H9 (cell line): ENCODE data around the gene HIBCH. TPM values are rescaled to one million over a fixed set of nuclear protein-coding genes. Genes with fewer than 3 reads are reported as not detected.

Experiments used
- DNase-seq: peaks from one replicate; pipeline ENCODE4 v3.0.0-alpha.2; 2017
- H2AFZ ChIP-seq: one replicate; pipeline ENCODE4 v1.6.1; 2013; ENCODE audit warnings: mild to moderate bottlenecking, low read length, control low read depth, moderate library complexity
- H2AK5ac ChIP-seq: 2 replicates; pipeline ENCODE4 v1.6.1; 2013; ENCODE audit warnings: low read length, control low read depth, mixed read lengths; ENCODE audit not compliant: insufficient read length
- H2BK120ac ChIP-seq: one replicate; pipeline ENCODE4 v1.6.1; 2013; ENCODE audit warnings: low read depth, mild to moderate bottlenecking, low read length, control low read depth, inconsistent platforms; ENCODE audit not compliant: poor library complexity, severe bottlenecking
- H2BK12ac ChIP-seq: 2 replicates; pipeline ENCODE4 v1.6.1; 2013; ENCODE audit warnings: low read length, control low read depth, mixed read lengths, low read depth; ENCODE audit not compliant: insufficient read length
- H2BK15ac ChIP-seq: 2 replicates; pipeline ENCODE4 v1.6.1; 2013; ENCODE audit warnings: low read depth, low read length, control low read depth
- H2BK20ac ChIP-seq: one replicate; pipeline ENCODE4 v1.6.1; 2013; ENCODE audit warnings: low read depth, mild to moderate bottlenecking, low read length, control low read depth, inconsistent platforms; ENCODE audit not compliant: poor library complexity, severe bottlenecking
- H2BK5ac ChIP-seq: 2 replicates; pipeline ENCODE4 v1.6.1; 2013; ENCODE audit warnings: low read length, control low read depth, mixed read lengths; ENCODE audit not compliant: insufficient read length
- H3K14ac ChIP-seq: 2 replicates; pipeline ENCODE4 v1.6.1; 2013; ENCODE audit warnings: low read length, control low read depth; ENCODE audit not compliant: insufficient read depth
- H3K18ac ChIP-seq: 2 replicates; pipeline ENCODE4 v1.6.1; 2013; ENCODE audit warnings: low read depth, mild to moderate bottlenecking, mixed read lengths, low read length, control low read depth; ENCODE audit not compliant: insufficient read length
- H3K23ac ChIP-seq: 2 replicates; pipeline ENCODE4 v1.6.1; 2013; ENCODE audit warnings: low read length, control low read depth, mixed read lengths, low read depth; ENCODE audit not compliant: insufficient read length
- H3K23me2 ChIP-seq: 2 replicates; pipeline ENCODE4 v1.6.1; 2013; ENCODE audit warnings: low read depth, mild to moderate bottlenecking, mixed read lengths, low read length, control low read depth; ENCODE audit not compliant: insufficient read length, poor library complexity, severe bottlenecking
- H3K27ac ChIP-seq: 2 replicates; pipeline ENCODE4 v1.5.1; 2013; ENCODE audit warnings: low read length, control low read depth, mixed read lengths, low read depth; ENCODE audit not compliant: insufficient read length
- H3K27me3 ChIP-seq: 2 replicates; pipeline ENCODE4 v1.6.1; 2013; ENCODE audit warnings: low read length, control low read depth, inconsistent platforms; ENCODE audit not compliant: insufficient read depth
- H3K4ac ChIP-seq: 2 replicates; pipeline ENCODE4 v1.6.1; 2013; ENCODE audit warnings: low read depth, mild to moderate bottlenecking, control low read depth, inconsistent platforms, low read length, moderate library complexity
- H3K4me1 ChIP-seq: 2 replicates; pipeline ENCODE4 v1.6.1; 2013; ENCODE audit warnings: low read length, control low read depth, inconsistent platforms; ENCODE audit not compliant: insufficient read depth
- H3K4me2 ChIP-seq: 2 replicates; pipeline ENCODE4 v1.6.1; 2013; ENCODE audit warnings: low read length, control low read depth, mixed read lengths; ENCODE audit not compliant: insufficient read length, insufficient read depth
- H3K56ac ChIP-seq: 2 replicates; pipeline ENCODE4 v1.6.1; 2013; ENCODE audit warnings: low read depth, mild to moderate bottlenecking, mixed read lengths, low read length, control low read depth; ENCODE audit not compliant: insufficient read length
- H3K79me1 ChIP-seq: 2 replicates; pipeline ENCODE4 v1.6.1; 2013; ENCODE audit warnings: low read depth, mild to moderate bottlenecking, moderate library complexity, low read length, control low read depth, inconsistent platforms; ENCODE audit not compliant: insufficient read depth, poor library complexity, severe bottlenecking
- H3K79me2 ChIP-seq: 2 replicates; pipeline ENCODE4 v1.6.1; 2013; ENCODE audit warnings: low read length, control low read depth, inconsistent platforms; ENCODE audit not compliant: insufficient read depth
- H3K9ac ChIP-seq: 2 replicates; pipeline ENCODE4 v1.6.1; 2013; ENCODE audit warnings: low read length, control low read depth, mixed read lengths; ENCODE audit not compliant: insufficient read length; ENCODE audit errors: extremely low read depth
- H3K9me3 ChIP-seq: one replicate; pipeline ENCODE4 v1.6.1; 2013; ENCODE audit warnings: low read depth, low read length, inconsistent platforms; ENCODE audit not compliant: control insufficient read depth
- H3T11ph ChIP-seq: one replicate; pipeline ENCODE4 v1.6.1; 2013; ENCODE audit warnings: mild to moderate bottlenecking, low read length, control low read depth, inconsistent platforms
- H4K20me1 ChIP-seq: one replicate; pipeline ENCODE4 v1.6.1; 2013; ENCODE audit not compliant: control insufficient read depth, insufficient read length, insufficient read depth
- H4K5ac ChIP-seq: 2 replicates; pipeline ENCODE4 v1.6.1; 2013; ENCODE audit warnings: low read depth, mild to moderate bottlenecking, mixed read lengths, low read length, control low read depth; ENCODE audit not compliant: insufficient read length
- H4K8ac ChIP-seq: replicated peaks from 2 replicates; pipeline ENCODE4 v1.6.1; 2013; ENCODE audit warnings: low read length, control low read depth, mixed read lengths, low read depth; ENCODE audit not compliant: insufficient read length
- H4K91ac ChIP-seq: 2 replicates; pipeline ENCODE4 v1.6.1; 2013; ENCODE audit warnings: low read depth, mild to moderate bottlenecking, moderate library complexity, mixed read lengths, low read length, control low read depth; ENCODE audit not compliant: insufficient read length
- H3K27ac Mint-ChIP-seq, 3 experiments: 2 replicates in 2 of 3; 3 replicates in 1 of 3; pipeline ENCODE4 v1.8.0; 2020 to 2021; ENCODE audit warnings: mixed read lengths in 3 of 3, mild to moderate bottlenecking in 1 of 3, moderate library complexity in 1 of 3
- H3K27me3 Mint-ChIP-seq: 2 replicates; pipeline ENCODE4 v1.8.0; 2021; ENCODE audit warnings: low read depth, mild to moderate bottlenecking, moderate library complexity, mixed read lengths
- H3K36me3 Mint-ChIP-seq, 3 experiments: 2 replicates in 2 of 3; 3 replicates in 1 of 3; pipeline ENCODE4 v1.8.0; 2020 to 2021; ENCODE audit warnings: low read depth in 3 of 3, mixed read lengths in 3 of 3; ENCODE audit not compliant: insufficient read depth in 1 of 3
- H3K4me1 Mint-ChIP-seq, 2 experiments: 2 replicates each; pipeline ENCODE4 v1.8.0; 2020; ENCODE audit warnings: mixed read lengths in 2 of 2
- H3K4me3 Mint-ChIP-seq, 2 experiments: 2 replicates in 1 of 2; 3 replicates in 1 of 2; pipeline ENCODE4 v1.8.0; 2020 to 2021; ENCODE audit warnings: mild to moderate bottlenecking in 2 of 2, mixed read lengths in 2 of 2, moderate library complexity in 1 of 2
- H3K9me3 Mint-ChIP-seq, 2 experiments: 2 replicates in 1 of 2; 3 replicates in 1 of 2; pipeline ENCODE4 v1.8.0; 2020; ENCODE audit warnings: mild to moderate bottlenecking in 2 of 2, mixed read lengths in 2 of 2, moderate library complexity in 1 of 2
- CTCF ChIP-seq: fragments of 200-600 bp; sonication (generic); conservative IDR thresholded peaks from 3 replicates; pipeline ENCODE4 v1.8.0; 2021; ENCODE audit warnings: antibody characterized with exemption, mild to moderate bottlenecking
- WGBS: extraction: QIAGEN DNeasy Blood & Tissue Kit; methylation state at CpG from one replicate; pipeline ENCODE4 v1.1.7; 2013; ENCODE audit warnings: missing lambda C conversion rate, low lambda C conversion rate, mixed read lengths; ENCODE audit not compliant: insufficient read length; ENCODE audit errors: extremely low coverage; 5-methylcytosine and 5-hydroxymethylcytosine counted together
- total RNA-seq: library from RNA; stranded (reverse); gene quantifications from 2 replicates; pipeline ENCODE4 v1.2.1, GENCODE V29; 2021

The HIBCH gene
- total RNA-seq, 1 experiment from 2014 or later, result 28.0 TPM

- Histone ChIP-seq H2AK5ac (no peak overlapping the region), H3K27me3 (no peaks in the 10 kb centered on the region), H3T11ph (no peak overlapping the region), H2BK15ac (no peak overlapping the region), H4K5ac (no peak overlapping the region), H3K27ac (no peak overlapping the region), H3K23me2 (no peaks in the 10 kb centered on the region), H2AFZ (no peak overlapping the region), H2BK120ac (no peak overlapping the region), H4K91ac (no peak overlapping the region), H3K9me3 (no peaks in the 10 kb centered on the region), H4K20me1 (no peaks in the 10 kb centered on the region), H2BK12ac (no peak overlapping the region), H4K8ac (no peak overlapping the region), H2BK20ac (no peak overlapping the region), H3K4me1 (no peaks in the 10 kb centered on the region), H3K9ac (no peak overlapping the region), H3K18ac (no peak overlapping the region), H2BK5ac (no peak overlapping the region), H3K4ac (no peak overlapping the region), H3K79me2 (no peaks in the 10 kb centered on the region), H3K79me1 (no peaks in the 10 kb centered on the region), H3K23ac (no peak overlapping the region), H3K4me2 (no peak overlapping the region), H3K56ac (no peak overlapping the region), H3K14ac (no peak overlapping the region)
- no peak for DNase-seq
- Mint-ChIP-seq H3K27me3 (0 out of 2 replicates have a peak, but pooled peaks cover 2% of the 10 kb centered on the region), H3K4me1 (no peaks in the 10 kb centered on the region), H3K27ac (no peak overlapping the region), H3K36me3 (no peaks in the 10 kb centered on the region), H3K4me3 (no peak overlapping the region), H3K9me3 (no peaks in the 10 kb centered on the region)
- TF ChIP-seq CTCF, result no peak
- WGBS, result no CpG with 5 or more reads among the region's 8 CpGs
Observed at GRCh38 chr2:190334479-190335224, 15.0 kb upstream of the HIBCH start.
